Measurements from ENCODE around the gene CROCC.
"Not testable (repeated sequence)": the region's sequence is repeated elsewhere in the genome, so short reads cannot be mapped to it uniquely, and the experiment has no call there.

The CROCC gene

DNA sequence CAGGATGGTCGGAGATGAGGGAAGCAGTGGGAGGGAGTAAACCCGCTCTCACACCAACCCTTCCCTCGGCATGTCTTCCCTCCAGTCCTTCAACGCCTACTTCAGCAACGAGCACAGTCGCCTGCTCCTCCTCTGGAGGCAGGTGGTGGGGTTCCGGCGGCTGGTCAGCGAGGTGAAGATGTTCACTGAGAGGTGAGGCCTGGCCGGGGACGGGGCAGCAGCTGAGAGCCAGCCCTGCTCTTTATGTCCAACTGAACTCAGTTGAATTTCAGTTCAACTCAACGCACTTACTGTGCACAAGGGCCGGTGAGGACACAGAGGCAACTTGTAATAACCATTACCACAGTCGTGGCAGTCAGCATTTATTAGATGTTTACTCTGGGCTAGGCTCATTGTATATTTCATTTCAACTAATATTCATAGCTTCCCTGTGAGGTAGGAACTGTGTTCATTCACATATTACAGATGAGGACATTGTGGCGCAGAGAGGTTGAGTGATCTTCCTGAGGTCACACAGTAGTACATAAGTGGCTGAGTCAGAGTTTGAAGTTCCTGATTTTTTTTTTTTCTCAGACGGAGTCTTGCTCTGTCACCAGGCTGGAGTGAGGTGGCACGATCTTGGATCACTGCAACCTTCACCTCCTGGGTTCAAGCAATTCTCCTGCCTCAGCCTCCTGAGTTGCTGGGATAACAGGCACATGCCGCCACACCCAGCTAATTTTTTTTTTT is 9.6 kb downstream of the CROCC start:
- in situ Hi-C loops (cut with MboI; ENCODE audit: low sequenced_read_pairs): not testable (repeated sequence)

DNA sequence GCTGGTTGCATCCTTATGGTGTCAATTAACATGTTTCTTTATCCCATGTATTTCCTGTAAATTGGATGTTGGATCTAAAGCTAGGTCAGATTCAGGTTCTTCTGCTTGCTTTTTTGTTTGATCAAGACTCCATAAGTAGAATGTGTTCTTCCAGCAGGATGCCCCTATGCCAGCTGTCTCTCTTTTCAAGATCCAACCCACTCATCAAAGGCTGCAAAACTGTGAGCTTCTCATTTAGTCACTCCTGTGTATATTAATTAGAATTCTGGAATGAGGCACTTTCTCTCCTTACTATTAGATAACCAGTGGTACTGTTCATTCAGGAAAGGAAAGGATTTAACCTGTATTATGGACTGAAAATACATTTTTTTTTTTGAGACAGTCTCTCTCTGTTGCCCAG is 12.2 kb downstream of the CROCC start:
- in situ Hi-C loops (cut with MboI; ENCODE audit: low sequenced_read_pairs): not testable (repeated sequence)

DNA sequence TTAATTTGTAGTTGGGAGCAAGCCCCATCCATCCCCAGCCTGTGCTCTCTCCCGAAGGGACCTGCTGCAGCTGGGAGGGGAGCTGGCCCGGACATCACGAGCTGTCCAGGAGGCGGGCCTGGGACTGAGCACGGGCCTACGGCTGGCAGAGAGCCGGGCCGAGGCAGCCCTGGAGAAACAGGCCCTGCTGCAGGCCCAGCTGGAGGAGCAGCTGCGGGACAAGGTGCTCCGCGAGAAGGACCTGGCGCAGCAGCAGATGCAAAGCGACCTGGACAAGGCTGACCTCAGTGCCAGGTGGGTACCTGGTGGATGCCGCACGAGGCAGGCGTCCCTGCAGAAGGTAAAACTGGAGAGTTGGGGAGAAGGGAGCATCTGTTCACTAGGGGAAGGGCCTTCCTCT is 14.8 kb downstream of the CROCC start:
- in situ Hi-C loops (cut with MboI; ENCODE audit: low sequenced_read_pairs): not testable (repeated sequence)

DNA sequence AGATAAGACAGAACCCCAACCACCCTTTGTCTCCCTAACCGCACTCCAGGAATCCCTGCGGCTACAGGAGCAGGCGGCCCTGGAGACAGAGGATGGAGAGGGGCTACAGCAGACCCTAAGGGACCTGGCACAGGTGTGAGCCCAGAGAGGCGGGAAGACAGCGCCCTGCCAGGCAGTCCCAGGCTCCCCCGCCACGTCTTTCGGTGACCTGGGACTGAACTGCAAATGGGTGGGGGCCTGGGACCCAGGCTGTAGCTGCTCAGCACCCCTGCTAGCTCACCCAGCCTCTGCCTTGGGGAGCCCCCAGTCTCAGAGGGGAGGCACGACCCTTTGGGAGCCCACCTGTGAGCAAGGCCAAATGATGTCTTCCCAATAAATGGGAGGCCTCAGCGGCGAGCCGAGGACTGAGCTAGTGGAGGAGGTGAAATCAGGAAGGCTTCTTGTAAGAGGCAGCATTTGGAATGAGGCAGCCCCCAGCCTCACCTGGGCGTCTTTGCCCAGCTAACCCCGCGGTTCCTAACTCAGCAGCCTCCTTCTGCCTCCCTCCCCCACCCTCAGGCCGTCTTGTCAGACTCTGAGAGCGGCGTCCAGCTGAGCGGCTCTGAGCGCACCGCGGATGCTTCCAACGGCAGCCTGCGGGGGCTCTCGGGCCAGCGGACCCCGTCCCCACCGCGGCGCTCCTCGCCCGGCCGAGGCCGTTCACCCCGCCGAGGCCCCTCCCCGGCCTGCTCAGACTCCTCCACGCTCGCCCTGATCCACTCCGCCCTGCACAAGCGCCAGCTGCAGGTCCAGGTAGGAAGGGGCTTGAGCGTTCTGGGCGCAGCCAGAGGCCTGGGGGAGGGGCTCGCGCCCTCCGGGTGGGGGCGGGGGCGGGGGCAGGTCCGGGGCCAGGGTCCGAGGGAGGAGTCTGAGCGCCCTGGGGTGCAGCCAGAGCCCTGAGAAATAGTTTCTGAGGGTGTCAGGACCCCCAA is 16.9 kb downstream of the CROCC start:
- in situ Hi-C loops (cut with MboI; ENCODE audit: low sequenced_read_pairs): no loop called here

DNA sequence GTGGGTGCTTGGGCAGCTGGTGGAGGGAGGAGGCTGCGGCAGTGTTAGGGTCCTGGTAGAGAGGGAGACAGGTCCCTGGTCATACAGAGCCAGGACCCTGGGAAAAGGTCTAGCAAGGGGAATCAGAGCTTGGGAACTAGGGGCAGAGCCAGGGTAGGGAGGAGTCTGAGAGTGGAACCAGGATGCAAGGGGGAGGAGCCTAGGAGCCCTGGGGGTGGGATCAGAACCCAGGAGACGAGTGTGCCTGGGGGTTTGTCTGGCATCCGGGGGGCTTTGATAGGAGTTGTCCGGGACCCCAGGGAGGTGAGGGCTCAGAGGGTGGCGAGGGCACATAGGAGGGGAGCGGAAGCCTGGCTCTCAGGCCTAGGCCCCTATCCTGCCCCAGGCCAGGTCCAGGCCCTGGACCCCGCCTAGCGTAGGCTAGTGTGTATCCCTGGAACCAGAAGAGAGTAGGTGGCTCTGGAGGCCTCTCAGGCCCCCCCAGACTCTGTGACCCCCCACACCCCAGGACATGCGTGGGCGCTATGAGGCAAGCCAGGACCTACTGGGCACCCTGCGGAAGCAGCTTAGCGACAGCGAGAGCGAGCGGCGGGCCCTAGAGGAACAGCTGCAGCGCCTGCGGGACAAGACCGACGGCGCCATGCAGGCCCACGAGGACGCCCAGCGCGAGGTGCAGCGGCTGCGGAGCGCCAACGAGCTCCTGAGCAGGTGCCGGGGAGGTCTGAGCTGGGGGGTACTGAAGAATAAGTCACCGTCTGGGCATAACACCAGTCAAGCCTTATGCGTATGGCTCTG is 17.9 kb downstream of the CROCC start:
- in situ Hi-C loops (cut with MboI; ENCODE audit: low sequenced_read_pairs): loop anchor here (10.0 kb wide), 1 partner anchor 325 kb away; the partner anchor contains the start of gene NBPF1

DNA sequence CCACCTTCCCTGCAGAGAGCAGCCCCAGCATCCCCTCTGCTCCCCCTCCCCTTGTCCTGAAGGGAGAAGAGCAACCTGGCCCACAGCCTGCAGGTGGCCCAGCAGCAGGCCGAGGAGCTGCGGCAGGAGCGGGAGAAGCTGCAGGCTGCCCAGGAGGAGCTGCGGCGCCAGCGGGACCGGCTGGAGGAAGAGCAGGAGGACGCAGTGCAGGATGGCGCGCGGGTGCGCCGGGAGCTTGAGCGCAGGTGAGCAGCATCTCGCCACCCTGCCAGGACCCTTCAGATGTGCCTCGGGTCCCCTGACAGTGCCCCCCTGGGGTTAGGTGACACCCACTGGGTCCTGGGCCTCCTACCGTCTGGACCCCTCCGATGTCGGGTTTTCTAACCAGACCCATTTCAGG is 22.3 kb downstream of the CROCC start:
- in situ Hi-C loops (cut with MboI; ENCODE audit: low sequenced_read_pairs): loop anchor here (10.0 kb wide), 1 partner anchor 329 kb away; the partner anchor contains the start of gene NBPF1

DNA sequence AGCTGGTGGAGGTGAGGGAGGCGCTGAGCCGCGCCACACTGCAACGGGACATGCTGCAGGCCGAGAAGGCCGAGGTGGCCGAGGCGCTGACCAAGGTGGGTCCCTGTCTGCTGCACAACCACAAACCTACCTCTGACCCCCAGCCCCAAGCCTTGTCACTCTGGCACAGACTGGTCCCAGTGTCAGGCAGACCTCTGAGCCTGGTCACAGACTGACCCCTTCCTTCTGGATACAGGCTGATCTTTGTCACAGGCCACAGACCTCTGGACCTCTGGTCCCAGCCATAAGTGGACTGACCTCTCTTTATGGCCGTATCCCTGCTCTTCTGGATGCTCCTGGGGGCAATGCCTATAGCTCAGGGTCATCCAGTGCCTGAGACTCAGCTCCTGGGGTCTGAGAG is 23.8 kb downstream of the CROCC start:
- in situ Hi-C loops (cut with MboI; ENCODE audit: low sequenced_read_pairs): loop anchor here (10.0 kb wide), 1 partner anchor 331 kb away; the partner anchor contains the start of gene NBPF1

DNA sequence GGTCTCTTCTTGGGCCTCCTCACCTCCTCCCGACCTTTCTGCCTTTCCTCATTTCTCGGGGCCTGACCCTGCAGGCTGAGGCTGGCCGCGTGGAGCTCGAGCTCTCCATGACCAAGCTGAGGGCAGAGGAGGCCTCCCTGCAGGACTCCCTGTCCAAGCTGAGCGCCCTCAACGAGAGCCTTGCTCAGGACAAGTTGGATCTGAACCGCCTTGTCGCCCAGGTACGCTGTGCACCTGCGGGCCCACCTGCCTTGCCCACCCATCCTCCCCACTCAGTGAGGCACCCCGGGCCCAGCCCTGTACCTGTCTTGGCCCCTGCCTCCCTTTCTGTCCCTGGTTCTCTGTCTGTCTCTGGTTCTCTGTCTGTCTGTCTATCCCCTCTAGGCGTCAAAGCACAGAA is 24.5 kb downstream of the CROCC start:
- in situ Hi-C loops (cut with MboI; ENCODE audit: low sequenced_read_pairs): loop anchor here (10.0 kb wide), 1 partner anchor 331 kb away; the partner anchor contains the start of gene NBPF1

DNA sequence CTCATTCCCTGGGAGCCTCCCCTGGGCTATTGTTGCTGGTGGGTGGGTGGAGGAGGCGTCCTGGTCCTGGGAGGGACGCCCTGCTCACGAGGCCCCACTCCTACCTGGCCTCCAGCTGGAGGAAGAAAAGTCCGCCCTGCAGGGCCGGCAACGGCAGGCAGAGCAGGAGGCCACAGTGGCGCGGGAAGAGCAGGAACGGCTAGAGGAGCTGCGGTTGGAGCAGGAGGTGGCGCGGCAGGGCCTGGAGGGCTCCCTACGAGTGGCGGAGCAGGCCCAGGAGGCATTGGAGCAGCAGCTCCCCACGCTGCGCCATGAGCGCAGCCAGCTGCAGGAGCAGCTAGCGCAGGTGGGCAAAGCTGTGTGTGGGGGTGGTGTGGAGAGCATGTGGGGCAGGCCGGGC is 24.9 kb downstream of the CROCC start:
- in situ Hi-C loops (cut with MboI; ENCODE audit: low sequenced_read_pairs): loop anchor here (10.0 kb wide), 1 partner anchor 332 kb away; the partner anchor contains the start of gene NBPF1

DNA sequence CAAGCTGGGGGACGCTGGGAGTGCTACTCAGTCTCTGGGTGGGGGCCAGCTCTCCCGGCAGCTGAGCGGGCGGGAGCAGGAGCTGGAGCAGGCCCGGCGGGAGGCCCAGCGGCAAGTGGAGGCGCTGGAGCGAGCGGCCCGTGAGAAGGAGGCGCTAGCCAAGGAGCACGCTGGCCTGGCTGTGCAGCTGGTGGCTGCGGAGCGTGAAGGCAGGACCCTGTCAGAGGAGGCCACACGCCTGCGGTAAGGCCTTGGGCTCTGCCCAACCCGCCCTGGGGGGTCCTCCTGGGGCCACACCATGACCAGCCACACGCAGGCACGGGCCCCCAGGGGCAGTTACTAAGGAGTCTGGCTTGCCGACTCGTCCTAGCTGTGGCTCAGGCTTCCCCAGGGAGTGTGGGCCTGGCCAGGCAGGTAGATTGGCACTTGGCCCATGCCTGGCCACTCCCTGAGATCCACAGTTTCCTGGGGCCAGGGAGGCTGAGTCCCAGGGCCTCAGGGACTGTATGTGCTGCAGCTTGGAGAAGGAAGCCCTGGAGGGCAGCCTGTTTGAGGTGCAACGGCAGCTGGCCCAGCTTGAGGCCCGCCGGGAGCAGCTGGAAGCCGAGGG is 26.7 kb downstream of the CROCC start:
- in situ Hi-C loops (cut with MboI; ENCODE audit: low sequenced_read_pairs): loop anchor here (10.0 kb wide), 1 partner anchor 334 kb away; the partner anchor contains the start of gene NBPF1

DNA sequence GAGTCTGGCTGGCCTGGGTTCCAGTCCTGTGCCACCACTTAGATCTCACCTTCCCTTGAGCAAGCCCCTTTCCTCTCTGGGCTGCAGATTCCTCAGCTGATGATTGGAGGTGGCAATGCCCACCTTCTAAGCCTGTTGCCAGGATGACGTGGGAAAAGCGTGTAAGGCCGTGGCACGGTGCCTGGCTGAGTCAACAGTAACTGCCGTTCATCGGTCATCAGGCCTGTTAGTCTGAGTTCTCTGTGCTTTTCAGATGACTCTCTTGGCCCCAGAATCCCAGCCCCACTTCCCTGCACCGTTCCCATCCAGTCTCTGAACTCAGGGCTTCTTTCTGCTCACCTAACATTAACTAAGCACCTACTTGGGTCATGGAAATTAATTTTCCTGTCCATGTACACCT is 27.3 kb downstream of the CROCC start:
- in situ Hi-C loops (cut with MboI; ENCODE audit: low sequenced_read_pairs): loop anchor here (10.0 kb wide), 1 partner anchor 334 kb away; the partner anchor contains the start of gene NBPF1

DNA sequence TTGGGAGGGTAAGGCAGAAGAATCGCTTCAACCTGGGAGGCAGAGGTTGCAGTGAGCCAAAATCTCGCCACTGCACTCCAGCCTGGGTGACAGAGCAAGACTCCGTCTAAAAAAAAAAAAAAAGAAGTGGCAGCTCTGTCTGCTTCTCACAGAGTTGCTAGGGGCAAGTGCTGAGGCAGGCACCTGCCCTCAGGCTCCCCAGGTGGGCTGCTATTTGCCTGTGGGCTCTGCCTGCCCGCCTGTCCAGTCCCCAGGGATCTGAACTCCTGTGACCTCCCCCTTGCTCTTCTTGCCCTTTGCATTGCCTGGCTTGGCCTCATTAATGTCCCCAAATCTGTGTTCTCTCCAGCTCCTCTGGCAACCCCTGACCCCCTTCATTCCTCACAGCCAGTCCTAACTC is 30.6 kb downstream of the CROCC start:
- in situ Hi-C loops (cut with MboI; ENCODE audit: low sequenced_read_pairs): not testable (repeated sequence)

DNA sequence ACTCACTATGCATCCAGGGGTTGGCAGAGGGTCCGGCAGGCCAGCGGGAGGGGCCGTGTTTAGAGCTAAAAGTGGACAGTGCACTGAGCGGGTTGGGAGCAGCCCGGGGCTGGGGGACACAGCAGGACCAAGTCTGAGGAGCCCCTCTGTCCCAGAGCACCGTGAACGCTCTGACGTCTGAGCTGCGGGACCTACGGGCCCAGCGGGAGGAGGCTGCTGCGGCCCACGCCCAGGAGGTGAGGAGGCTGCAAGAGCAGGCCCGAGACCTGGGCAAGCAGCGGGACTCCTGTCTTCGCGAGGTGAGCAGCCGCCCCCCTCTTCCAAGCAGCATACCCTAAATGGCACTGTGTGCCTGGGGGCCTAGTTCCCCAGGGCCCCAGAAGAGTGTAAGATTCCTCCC is 32.8 kb downstream of the CROCC start:
- in situ Hi-C loops (cut with MboI; ENCODE audit: low sequenced_read_pairs): no loop called here

DNA sequence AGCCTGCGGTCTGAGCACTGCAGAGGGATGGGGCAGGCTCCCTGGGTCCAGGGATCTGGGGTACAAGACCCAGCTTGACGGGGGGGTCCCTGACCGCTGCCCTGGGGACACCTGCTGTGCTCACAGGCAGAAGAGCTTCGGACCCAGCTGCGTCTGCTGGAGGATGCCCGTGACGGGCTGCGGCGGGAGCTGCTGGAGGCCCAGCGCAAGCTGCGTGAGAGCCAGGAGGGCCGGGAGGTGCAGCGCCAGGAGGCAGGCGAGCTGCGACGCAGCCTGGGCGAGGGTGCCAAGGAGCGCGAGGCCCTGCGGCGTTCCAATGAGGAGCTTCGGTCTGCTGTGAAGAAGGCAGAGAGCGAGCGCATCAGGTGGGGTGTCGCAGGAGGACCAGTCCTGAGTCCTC is 33.5 kb downstream of the CROCC start:
- in situ Hi-C loops (cut with MboI; ENCODE audit: low sequenced_read_pairs): no loop called here

DNA sequence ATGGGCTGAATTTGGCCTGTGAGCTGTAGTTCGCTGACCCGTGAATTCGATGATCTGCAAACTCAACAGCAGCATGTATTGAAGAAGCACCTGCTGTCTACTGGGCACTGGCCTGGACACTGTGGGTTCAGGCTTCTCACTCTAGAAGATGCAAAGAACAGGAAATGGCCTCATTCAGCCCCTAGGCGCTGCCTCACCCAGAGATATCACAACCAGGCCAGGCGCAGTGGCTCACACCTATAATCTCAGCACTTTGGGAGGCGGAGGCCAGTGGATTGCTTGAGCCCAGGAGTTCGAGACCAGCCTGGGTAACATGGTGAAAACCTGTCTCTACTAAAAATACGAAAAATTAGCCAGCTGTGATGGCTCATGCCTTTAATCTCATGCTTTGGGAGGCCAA is 35.0 kb downstream of the CROCC start:
- in situ Hi-C loops (cut with MboI; ENCODE audit: low sequenced_read_pairs): no loop called here

DNA sequence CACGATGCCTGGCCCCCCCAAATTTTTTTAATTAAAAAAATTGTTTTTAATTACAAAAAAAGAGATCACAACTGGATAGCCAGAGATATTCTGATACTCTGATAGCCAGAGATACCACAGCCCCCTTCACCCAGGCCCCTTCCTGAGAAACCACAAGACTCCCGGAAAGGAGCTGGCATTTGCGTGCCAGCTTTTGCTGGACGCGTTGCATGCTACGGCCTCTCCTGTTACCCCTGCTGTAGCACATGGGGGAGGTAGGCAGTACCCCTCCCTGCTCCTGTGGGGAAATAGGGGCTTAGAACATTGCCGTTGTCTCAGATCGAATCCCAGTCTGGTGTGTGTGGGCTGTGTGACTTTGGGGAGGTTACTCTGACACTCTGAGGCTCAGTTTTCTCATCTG is 36.0 kb downstream of the CROCC start:
- in situ Hi-C loops (cut with MboI; ENCODE audit: low sequenced_read_pairs): no loop called here

DNA sequence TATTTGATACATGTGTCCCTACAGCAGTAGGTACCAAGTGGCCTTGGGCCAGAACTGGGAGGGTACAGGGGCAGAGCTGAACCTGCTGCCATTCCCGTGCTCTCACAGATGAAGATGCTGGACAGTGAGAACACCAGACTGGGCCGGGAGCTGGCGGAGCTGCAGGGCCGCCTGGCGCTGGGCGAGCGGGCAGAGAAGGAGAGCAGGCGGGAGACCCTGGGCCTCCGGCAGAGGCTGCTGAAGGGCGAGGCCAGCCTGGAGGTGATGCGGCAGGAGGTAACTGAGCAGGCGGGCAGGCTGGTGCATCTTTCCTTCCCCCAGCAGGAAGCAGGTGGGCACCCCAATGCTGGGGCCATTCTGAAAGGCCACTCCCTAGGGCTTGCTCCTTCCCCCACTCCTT is 36.7 kb downstream of the CROCC start:
- in situ Hi-C loops (cut with MboI; ENCODE audit: low sequenced_read_pairs): no loop called here

DNA sequence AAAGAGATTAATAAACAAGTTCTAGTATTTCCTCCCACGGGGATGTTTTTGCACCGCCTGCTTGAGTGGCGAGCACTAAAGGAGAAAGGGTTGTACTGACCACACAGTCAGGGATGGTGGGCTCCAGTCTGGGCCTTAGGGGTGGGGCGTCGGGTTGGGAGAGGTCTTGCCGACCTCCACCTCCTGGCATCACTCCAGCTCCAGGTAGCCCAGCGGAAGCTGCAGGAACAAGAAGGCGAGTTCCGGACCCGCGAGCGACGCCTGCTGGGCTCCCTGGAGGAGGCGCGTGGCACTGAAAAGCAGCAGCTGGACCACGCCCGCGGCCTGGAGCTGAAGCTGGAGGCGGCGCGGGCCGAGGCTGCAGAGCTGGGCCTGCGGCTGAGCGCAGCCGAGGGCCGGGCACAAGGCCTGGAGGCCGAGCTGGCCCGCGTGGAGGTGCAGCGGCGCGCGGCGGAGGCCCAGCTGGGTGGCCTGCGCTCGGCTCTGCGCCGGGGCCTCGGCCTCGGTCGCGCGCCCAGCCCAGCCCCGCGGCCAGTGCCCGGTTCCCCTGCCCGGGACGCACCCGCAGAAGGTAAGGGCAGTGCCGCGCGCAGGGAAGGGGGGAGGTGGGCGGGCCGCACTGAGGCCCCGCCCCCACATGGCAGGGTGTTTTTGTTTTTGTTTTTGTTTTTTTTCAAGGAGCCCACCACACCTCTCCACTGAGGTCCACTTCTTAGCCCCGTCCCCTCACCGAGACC is 39.0 kb downstream of the CROCC start:
- in situ Hi-C loops (cut with MboI; ENCODE audit: low sequenced_read_pairs): loop anchor here (10.0 kb wide), 1 partner anchor 84 kb away; no protein-coding TSS in a partner anchor

Measured in HL-60/S4 (cell line).